Body of pancreas (tissue), 4 donors: ENCODE measurements around the gene DNAJB6. TPM values are rescaled to one million over a fixed set of nuclear protein-coding genes. Genes with fewer than 3 reads are reported as not detected.

Source experiments
- ATAC-seq: fragments of 150-250 bp; one replicate; pipeline ENCODE4 v1.9.1; 2016
- DNase-seq, 4 donors: peaks; one replicate each; pipeline ENCODE4 v3.0.0-alpha.2; 2019
- H3K27ac ChIP-seq, 4 donors: fragments of 200-600 bp; sonication (generic); 1 replicate in 3 of 4; 2 replicates in 1 of 4; pipeline versions ENCODE4 v1.5.1 to v1.6.1; 2016 to 2019; ENCODE audit warnings: mild to moderate bottlenecking in 1 of 4, mixed read lengths in 1 of 4, moderate library complexity in 1 of 4
- H3K27me3 ChIP-seq, 2 donors: fragments of 200-600 bp; sonication (generic); one replicate each; pipeline ENCODE4 v1.6.0; 2016; ENCODE audit warnings: mild to moderate bottlenecking in 1 of 2
- H3K36me3 ChIP-seq, 2 donors: fragments of 200-600 bp; sonication (generic); replicated peaks in 1 of 2; 2 replicates each; pipeline ENCODE4 v1.5.1; 2016; ENCODE audit warnings: low read depth in 2 of 2; ENCODE audit not compliant: insufficient read depth in 1 of 2
- H3K4me1 ChIP-seq: fragments of 200-600 bp; sonication (generic); one replicate; pipeline ENCODE4 v1.6.0; 2016
- H3K4me3 ChIP-seq, 2 donors: fragments of 200-600 bp; sonication (generic); 1 replicate in 1 of 2; 2 replicates in 1 of 2; pipeline ENCODE4 v1.5.1; 2016 to 2019
- H3K9me3 ChIP-seq, 3 donors: fragments of 200-600 bp; sonication (generic); 1 replicate in 2 of 3; 2 replicates in 1 of 3; pipeline ENCODE4 v1.5.1; 2016
- POLR2A ChIP-seq, 3 donors: fragments of 450-650 bp; IDR thresholded peaks; one replicate each; pipeline ENCODE4 v1.6.1; 2016; ENCODE audit warnings: antibody characterized with exemption in 3 of 3, mild to moderate bottlenecking in 2 of 3
- WGBS, 2 donors: methylation state at CpG; one replicate each; pipeline ENCODE4 v1.1.5; 2017; 5-methylcytosine and 5-hydroxymethylcytosine counted together
- intact Hi-C: fragments of 100-400 bp; cut with DNase I; formaldehyde crosslinking; loops from one replicate; pipeline ENCODE4 v1.15.1; 2023
- total RNA-seq, 2 donors: library from RNA; depleted of rRNA; stranded (reverse); fragments of >200 nt; gene quantifications; one replicate each; pipeline ENCODE4 v1.1.0, GENCODE V29; 2016
- TF ChIP-seq, protein P1 (sequence below), 7 experiments: fragments of 450-650 bp in 4 of 7; fragments of 200-600 bp in 3 of 7; sonication (generic) in 3 of 7; IDR thresholded peaks; one replicate each; pipeline ENCODE4 v1.5.1; 2016 to 2019; ENCODE audit warnings: antibody characterized with exemption in 7 of 7

DNAJB6 gene
- total RNA-seq, 2 donors from 2014 or later: 26.5 to 32.0 TPM

DNA sequence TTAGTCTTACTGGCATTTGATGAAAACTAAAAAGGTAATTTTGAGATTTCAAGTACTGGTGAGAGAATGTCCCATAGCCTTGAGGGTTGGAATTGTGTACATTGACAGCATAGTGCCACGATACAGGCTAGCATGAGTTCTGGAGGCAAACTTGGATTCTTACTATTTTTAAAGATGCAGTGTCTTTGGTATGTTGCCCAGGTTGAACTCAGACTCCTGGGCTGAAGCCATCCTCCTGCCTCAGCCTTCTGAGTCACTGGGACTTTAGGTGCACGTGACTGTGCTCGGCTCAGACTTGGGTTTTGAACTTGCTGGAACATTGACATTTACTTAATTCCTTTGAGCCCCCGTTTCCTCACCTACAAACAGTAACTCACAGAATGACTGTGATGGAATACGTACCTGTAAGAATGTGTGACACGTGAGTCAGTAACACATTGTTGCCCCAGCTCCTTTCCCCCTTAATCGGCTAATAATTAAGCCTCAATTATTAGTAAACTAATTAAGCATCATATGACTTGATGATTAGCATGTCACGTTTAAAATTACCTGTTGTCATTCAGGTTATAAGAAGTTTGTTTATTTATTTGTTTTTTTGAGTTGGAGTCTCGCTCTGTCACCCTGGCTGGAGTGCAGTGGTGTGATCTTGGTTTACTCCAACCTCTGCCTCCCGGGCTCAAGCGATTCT lies 10.6 kb downstream of the DNAJB6 start:
- Histone ChIP-seq H3K4me3 (no peak overlapping the region), H3K36me3 (no peaks in the 10 kb centered on the region), H3K4me1 (peaks cover 41% of the 10 kb centered on the region), H3K27ac (no peak overlapping the region), H3K27me3 (no peaks in the 10 kb centered on the region), H3K9me3 (no peaks in the 10 kb centered on the region)
- DNase-seq: peak in 3 of 4 donors; percentile 16 to 35 (median 18)
- TF ChIP-seq POLR2A (IDR thresholded peaks at IDR 0.05): no peak
- TF ChIP-seq, protein P1, sequence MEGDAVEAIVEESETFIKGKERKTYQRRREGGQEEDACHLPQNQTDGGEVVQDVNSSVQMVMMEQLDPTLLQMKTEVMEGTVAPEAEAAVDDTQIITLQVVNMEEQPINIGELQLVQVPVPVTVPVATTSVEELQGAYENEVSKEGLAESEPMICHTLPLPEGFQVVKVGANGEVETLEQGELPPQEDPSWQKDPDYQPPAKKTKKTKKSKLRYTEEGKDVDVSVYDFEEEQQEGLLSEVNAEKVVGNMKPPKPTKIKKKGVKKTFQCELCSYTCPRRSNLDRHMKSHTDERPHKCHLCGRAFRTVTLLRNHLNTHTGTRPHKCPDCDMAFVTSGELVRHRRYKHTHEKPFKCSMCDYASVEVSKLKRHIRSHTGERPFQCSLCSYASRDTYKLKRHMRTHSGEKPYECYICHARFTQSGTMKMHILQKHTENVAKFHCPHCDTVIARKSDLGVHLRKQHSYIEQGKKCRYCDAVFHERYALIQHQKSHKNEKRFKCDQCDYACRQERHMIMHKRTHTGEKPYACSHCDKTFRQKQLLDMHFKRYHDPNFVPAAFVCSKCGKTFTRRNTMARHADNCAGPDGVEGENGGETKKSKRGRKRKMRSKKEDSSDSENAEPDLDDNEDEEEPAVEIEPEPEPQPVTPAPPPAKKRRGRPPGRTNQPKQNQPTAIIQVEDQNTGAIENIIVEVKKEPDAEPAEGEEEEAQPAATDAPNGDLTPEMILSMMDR (IDR thresholded peaks at IDR 0.05): no peak
- intact Hi-C loops: no loop called here
- ATAC-seq: peak; percentile 21
- WGBS, 2 donors: 75% methylated on average over 11 of the region's 11 CpGs

DNA sequence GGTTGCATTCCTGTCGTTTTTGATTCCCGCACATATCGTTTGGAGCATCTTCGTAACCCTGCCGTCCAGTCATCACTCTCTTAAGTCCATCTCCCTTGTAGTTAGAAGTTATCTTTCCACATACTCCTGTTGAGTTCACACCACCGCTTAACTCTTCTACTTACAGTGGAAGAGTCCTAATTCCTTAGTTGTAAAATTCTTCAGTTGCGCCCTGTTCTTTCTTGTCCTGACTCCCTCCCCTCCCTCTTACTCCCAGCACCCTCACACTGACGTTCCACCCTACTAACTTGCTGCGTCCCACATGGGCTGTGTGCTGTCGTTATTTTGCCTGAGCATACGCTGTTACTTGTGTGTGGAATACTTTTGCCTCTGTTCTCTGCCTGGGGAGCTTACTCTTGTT lies 11.7 kb downstream of the DNAJB6 start:
- no peak overlapping the region for H3K27ac ChIP-seq
- no peak for ATAC-seq

DNA sequence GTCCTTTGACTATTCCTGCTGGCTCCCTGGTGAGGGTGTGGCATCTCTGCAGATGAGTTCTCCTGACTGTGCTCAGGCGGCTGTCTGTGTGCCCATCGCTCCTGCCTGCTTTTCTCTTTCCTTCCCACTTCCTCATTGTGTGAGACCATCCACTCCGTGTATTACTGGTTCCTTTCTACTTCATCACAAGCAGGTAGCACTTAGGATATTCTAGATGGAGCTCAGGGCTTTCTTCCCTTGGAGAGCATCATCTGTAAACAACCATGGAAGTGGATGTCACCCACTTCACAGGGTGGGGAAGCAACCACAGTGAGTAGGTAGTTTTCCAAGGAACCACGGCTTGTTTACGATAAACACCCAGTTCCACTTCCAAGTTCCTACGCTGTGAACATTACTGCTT lies 15.7 kb downstream of the DNAJB6 start:
- no peak for TF ChIP-seq POLR2A (IDR thresholded peaks at IDR 0.05)
- TF ChIP-seq, protein P1 (IDR thresholded peaks at IDR 0.05): no peak
- intact Hi-C loops: no loop called here

More for the DNA sequence above, 11.7 kb downstream of the DNAJB6 start:
- TF ChIP-seq, protein P1 (IDR thresholded peaks at IDR 0.05): no peak
- TF ChIP-seq POLR2A (IDR thresholded peaks at IDR 0.05): no peak
- Histone ChIP-seq H3K4me1 (peaks cover 47% of the 10 kb centered on the region), H3K27me3 (no peaks in the 10 kb centered on the region), H3K9me3 (no peaks in the 10 kb centered on the region), H3K36me3 (no peaks in the 10 kb centered on the region), H3K4me3 (no peak overlapping the region)
- 82 to 84% methylated on average over 11 of the region's 11 CpGs for WGBS, 2 donors
- intact Hi-C loops: no loop called here
- DNase-seq: no peak

DNA sequence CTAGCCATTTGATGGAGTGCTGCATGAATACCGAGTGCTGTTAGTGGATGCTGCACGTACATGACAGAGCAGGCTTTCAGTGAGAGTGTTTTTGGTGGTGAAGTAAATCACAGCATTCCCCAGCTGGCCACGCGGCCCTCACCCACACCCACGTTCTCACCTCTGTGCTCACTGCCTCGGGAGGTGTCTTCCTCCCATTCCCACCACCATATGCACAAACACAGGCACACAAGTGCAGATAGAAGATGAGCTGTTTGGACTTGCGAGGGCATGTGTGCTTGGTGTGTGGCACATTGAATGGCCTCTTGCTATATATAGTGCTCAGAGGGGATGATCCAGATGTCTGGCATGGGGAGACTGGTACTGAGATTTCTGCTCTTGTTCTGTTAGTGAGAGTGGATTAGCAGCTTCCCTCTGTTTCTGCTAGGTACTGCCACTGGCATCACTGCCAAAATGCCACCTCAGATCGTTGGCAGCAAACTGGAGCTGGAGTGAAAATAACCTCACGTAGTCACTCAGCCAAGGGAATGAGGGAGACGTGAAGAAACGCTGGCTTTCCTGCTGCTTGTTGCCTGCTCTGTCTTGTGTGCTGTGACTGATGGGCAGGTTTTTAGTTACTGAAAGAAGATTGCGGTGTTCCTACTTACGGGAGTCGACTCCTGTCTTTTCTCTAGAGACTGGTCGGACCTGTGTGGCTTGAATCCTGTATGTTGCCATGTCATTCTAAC lies 19.1 kb downstream of the DNAJB6 start:
- H3K4me3 ChIP-seq: no peak overlapping the region

More for the DNA sequence above, 15.7 kb downstream of the DNAJB6 start:
- H3K36me3 ChIP-seq: no peaks in the 10 kb centered on the region
- H3K4me3 ChIP-seq: no peak overlapping the region
- H3K27me3 ChIP-seq: no peaks in the 10 kb centered on the region
- no peak for ATAC-seq
- WGBS, 2 donors: 80 to 84% methylated on average over 6 of the region's 6 CpGs
- peaks cover 47% of the 10 kb centered on the region for H3K4me1 ChIP-seq
- H3K9me3 ChIP-seq: no peaks in the 10 kb centered on the region
- no peak overlapping the region for H3K27ac ChIP-seq
- DNase-seq: no peak

More for the DNA sequence above, 19.1 kb downstream of the DNAJB6 start:
- DNase-seq: peak; percentile 27 to 49 (median 40)
- Histone ChIP-seq H3K36me3 (no peaks in the 10 kb centered on the region), H3K9me3 (no peaks in the 10 kb centered on the region), H3K27me3 (no peaks in the 10 kb centered on the region), H3K4me1 (peaks cover 48% of the 10 kb centered on the region), H3K27ac (no peak overlapping the region)
- intact Hi-C loops: no loop called here
- WGBS, 2 donors: 42 to 47% methylated on average over 13 to 15 of the region's 15 CpGs
- TF ChIP-seq POLR2A (IDR thresholded peaks at IDR 0.05): no peak
- TF ChIP-seq, protein P1 (IDR thresholded peaks at IDR 0.05): no peak
- peak; percentile 55 for ATAC-seq
